RWPE2 (cell line): Measurements from ENCODE around the gene TGFBR3L.

Source experiments
- ATAC-seq: fragments of 200-7000 bp; cut with Tn5 transposase; 3 replicates; pipeline ENCODE4 v1.9.1; 2021; ENCODE audit warnings: low read depth
- DNase-seq: peaks from one replicate; pipeline ENCODE4 v3.0.0-alpha.2; 2020; ENCODE audit warnings: low spot score
- H3K27ac ChIP-seq: fragments of 450-650 bp; 2 replicates; pipeline ENCODE4 v1.5.1; 2017; ENCODE audit warnings: mild to moderate bottlenecking; ENCODE audit not compliant: poor library complexity, severe bottlenecking
- H3K27me3 ChIP-seq: fragments of 250-450 bp; sonication (Bioruptor Pico); 2 replicates; pipeline ENCODE4 v1.5.1; 2021; ENCODE audit warnings: mild to moderate bottlenecking, moderate library complexity; ENCODE audit not compliant: insufficient read depth, poor library complexity, severe bottlenecking
- H3K36me3 ChIP-seq: fragments of 250-450 bp; sonication (Bioruptor Pico); 2 replicates; pipeline ENCODE4 v1.5.1; 2020; ENCODE audit warnings: low read depth, mild to moderate bottlenecking, moderate library complexity
- H3K4me1 ChIP-seq: fragments of 250-450 bp; sonication (Bioruptor Pico); 2 replicates; pipeline ENCODE4 v1.5.1; 2021; ENCODE audit warnings: mild to moderate bottlenecking, moderate library complexity; ENCODE audit not compliant: insufficient read depth, poor library complexity, severe bottlenecking
- H3K4me3 ChIP-seq: fragments of 250-450 bp; sonication (Bioruptor Pico); 2 replicates; pipeline ENCODE4 v1.5.1; 2021; ENCODE audit warnings: mild to moderate bottlenecking, moderate library complexity; ENCODE audit not compliant: severe bottlenecking
- H3K9me3 ChIP-seq: fragments of 250-450 bp; sonication (Bioruptor Pico); 2 replicates; pipeline ENCODE4 v1.5.1; 2021; ENCODE audit warnings: mild to moderate bottlenecking, moderate library complexity; ENCODE audit not compliant: severe bottlenecking
- TF ChIP-seq, protein P1 (sequence below): fragments of 450-650 bp; IDR thresholded peaks from one replicate; pipeline ENCODE4 v1.5.1; 2017; ENCODE audit warnings: mild to moderate bottlenecking, moderate library complexity; ENCODE audit not compliant: poor library complexity, severe bottlenecking

The TGFBR3L gene

DNA sequence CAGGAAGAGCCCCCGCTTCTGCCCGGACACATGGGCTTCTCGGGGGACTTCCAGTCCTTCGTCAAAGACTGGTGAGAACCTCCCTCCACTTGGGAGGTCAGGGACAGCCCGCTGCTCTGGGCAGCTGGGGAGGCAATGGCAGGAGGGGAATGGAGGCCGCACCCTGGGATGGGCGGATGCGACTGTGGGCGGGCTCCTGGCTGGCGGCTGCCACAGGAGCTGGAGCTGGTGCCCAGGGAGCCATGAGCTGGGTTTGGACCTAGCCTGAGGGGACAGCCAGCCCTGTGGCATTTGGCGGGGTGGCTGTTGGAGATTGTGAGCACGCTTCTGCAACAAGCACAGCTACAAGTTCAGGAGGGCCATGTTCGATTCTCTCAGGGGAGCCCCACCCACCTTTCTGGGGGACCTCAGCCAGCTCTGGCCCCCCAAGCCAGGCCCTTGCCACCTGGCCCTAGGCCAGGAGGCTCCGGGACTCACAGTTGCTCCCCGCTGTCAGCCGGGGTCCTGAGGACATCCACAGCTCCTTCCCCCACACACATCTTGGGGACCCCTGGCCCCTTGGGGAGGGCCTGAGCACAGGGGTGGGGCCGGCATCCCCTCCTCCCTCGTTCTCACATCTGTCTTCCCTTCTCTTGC lies 3.0 kb upstream of the TGFBR3L start:
- Histone ChIP-seq H3K27ac (no peak overlapping the region), H3K36me3 (peaks cover 16% of the 10 kb centered on the region), H3K4me1 (no peaks in the 10 kb centered on the region), H3K27me3 (peaks cover 7% of the 10 kb centered on the region), H3K4me3 (no peak overlapping the region), H3K9me3 (no peaks in the 10 kb centered on the region)
- TF ChIP-seq, protein P1, sequence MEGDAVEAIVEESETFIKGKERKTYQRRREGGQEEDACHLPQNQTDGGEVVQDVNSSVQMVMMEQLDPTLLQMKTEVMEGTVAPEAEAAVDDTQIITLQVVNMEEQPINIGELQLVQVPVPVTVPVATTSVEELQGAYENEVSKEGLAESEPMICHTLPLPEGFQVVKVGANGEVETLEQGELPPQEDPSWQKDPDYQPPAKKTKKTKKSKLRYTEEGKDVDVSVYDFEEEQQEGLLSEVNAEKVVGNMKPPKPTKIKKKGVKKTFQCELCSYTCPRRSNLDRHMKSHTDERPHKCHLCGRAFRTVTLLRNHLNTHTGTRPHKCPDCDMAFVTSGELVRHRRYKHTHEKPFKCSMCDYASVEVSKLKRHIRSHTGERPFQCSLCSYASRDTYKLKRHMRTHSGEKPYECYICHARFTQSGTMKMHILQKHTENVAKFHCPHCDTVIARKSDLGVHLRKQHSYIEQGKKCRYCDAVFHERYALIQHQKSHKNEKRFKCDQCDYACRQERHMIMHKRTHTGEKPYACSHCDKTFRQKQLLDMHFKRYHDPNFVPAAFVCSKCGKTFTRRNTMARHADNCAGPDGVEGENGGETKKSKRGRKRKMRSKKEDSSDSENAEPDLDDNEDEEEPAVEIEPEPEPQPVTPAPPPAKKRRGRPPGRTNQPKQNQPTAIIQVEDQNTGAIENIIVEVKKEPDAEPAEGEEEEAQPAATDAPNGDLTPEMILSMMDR, result no peak
- DNase-seq (no peak), ATAC-seq (no peak)

DNA sequence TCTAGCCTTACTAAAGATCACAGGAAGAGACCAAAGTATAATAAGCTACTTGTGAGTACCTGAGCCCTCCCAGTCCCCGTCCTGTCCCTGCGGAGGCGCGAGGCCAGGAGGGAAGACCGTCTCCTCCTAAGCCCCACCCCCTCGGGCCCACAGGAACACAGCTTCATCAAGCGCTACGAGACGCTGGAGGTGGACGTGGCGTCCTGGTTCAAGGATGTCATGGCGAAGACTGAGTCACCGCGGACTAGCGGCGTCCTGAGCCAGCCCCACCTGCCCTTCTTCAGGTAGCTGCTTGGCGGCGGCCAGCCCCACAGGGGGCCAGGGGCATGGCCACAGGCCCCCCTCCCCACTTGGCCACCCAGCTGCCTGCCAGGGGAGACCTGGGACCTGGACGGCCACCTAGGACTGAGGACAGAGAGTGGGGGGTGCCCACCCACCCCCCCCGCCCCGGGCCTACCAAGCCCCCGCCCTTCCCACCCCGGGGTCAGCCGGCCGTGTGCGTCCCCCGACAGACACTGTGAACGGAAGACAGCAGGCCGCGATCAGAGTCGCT lies 2.4 kb upstream of the TGFBR3L start:
- H3K27me3 ChIP-seq, result peaks cover 7% of the 10 kb centered on the region
- TF ChIP-seq, protein P1, result no peak
- H3K9me3 ChIP-seq, result no peaks in the 10 kb centered on the region
- peaks cover 16% of the 10 kb centered on the region for H3K36me3 ChIP-seq
- no peak for DNase-seq
- H3K4me1 ChIP-seq, result no peaks in the 10 kb centered on the region
- ATAC-seq, result no peak
- no peak overlapping the region for H3K4me3 ChIP-seq
- no peak overlapping the region for H3K27ac ChIP-seq

DNA sequence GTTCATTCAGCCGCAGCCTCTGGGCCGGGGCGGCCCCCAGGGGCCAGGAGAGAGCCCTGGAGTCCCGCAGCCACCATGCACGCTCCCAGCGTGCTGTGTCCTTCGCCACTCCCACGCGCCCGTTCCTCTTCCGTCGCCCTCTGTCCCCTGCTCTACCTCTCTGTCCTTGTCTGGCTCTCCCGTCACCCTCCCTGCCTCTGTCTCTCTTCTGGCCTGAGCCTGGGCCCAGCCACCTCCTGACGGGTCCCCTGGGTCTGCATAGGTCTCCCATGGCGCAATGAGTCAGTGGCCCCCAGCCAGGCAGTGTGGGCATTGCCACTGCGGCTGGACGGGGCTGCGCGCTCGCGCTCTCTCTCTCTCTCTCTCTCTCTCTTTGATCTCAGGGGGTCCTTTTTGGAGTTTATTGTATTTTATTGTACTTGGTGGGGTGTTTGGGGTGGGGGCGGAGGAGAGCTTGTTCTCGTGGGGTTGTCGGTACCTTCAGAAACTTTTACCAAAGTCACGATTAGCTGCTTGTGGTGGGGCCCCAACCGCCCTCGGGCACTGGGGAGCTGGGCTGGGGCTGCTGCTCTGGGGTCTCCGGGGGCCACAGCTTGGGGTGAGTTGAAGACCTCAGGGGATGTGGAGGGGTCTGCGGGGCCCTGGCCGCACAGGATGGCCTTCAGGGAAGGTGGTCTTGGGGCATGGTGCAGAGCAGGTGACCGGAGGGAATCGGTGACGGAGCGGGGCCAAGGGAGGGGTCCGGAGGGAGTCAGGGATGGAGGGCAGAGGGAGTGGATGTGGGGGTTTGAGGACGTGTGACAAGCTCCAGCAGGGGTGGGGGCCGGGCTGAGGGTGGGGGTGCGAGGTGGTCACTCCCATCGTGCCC lies 1.7 kb upstream of the TGFBR3L start:
- H3K27ac ChIP-seq, result no peak overlapping the region
- H3K36me3 ChIP-seq, result peaks cover 16% of the 10 kb centered on the region
- no peaks in the 10 kb centered on the region for H3K4me1 ChIP-seq
- DNase-seq (no peak), ATAC-seq (no peak)
- TF ChIP-seq, protein P1, result no peak
- H3K9me3 ChIP-seq, result no peaks in the 10 kb centered on the region
- peaks cover 7% of the 10 kb centered on the region for H3K27me3 ChIP-seq
- H3K4me3 ChIP-seq, result no peak overlapping the region

DNA sequence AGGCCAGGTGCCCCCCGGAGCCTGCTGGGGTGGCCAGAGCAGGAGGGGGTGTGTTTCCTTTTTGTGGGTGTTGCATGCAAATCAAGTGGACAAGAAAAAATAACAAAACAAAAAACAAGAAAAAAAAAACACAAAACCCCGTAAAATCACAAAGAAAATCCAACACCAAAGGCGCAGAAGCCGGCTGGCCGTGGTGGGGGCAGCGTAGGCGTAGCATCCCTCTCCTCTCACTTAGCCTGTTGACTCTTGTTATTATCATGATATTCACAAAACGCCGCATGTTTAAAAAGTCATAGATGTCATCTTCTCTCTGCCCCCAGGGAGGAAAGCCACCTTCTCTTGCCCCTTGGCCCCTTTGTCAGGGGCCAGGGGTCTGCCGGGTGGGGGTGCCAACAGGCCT lies 978 bp upstream of the TGFBR3L start:
- H3K27ac ChIP-seq, result no peak overlapping the region
- no peak for ATAC-seq
- peaks cover 16% of the 10 kb centered on the region for H3K36me3 ChIP-seq

More for the DNA sequence above, 978 bp upstream of the TGFBR3L start:
- H3K4me3 ChIP-seq, result no peak overlapping the region
- no peaks in the 10 kb centered on the region for H3K4me1 ChIP-seq
- H3K9me3 ChIP-seq, result no peaks in the 10 kb centered on the region
- no peak for DNase-seq
- TF ChIP-seq, protein P1, result no peak
- H3K27me3 ChIP-seq, result peaks cover 7% of the 10 kb centered on the region
